Gastrocnemius medialis (tissue), 4 donors: ENCODE data around the gene RNGTT.

ENCODE experiments used
- CTCF ChIP-seq, 5 experiments: fragments of 450-650 bp in 3 of 5; fragments of 200-600 bp in 2 of 5; sonication (generic) in 2 of 5; IDR thresholded peaks in 4 of 5; conservative IDR thresholded peaks in 1 of 5; 1 replicate in 4 of 5; 2 replicates in 1 of 5; pipeline ENCODE4 v1.5.1; 2016 to 2019; ENCODE audit warnings: antibody characterized with exemption in 5 of 5, mild to moderate bottlenecking in 3 of 5, moderate library complexity in 3 of 5
- POLR2A ChIP-seq, 2 donors: fragments of 450-650 bp; IDR thresholded peaks; one replicate each; pipeline ENCODE4 v1.6.1; 2017; ENCODE audit warnings: antibody characterized with exemption in 2 of 2, mild to moderate bottlenecking in 2 of 2, moderate library complexity in 2 of 2

DNA sequence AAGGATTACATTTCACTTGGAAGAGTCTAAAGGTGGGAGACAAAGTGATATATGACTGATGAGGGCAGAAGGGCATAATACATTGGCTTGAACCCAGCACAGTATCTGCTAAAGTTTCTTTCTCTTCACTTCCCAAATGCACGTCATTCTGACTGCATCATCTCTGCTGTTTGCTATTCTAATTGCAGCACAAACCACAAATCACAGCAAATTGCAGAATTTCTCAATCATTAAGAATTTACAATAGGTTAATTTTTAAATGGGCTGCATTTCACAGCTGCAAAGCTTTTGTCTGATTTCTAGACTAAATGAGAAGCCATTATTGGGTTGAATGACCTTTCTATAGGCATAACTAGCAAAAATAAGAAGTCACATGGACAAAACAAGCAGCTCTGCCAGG lies 337.0 kb downstream of the RNGTT start:
- TF ChIP-seq CTCF (IDR thresholded peaks at IDR 0.05 in 4 of 5, conservative IDR thresholded peaks at IDR 0.05 in 1 of 5) (no peak), POLR2A (IDR thresholded peaks at IDR 0.05) (no peak)
